GM12878 (cell line): ENCODE measurements around the gene RTN4RL1. TPM values are rescaled to one million over a fixed set of nuclear protein-coding genes. Genes with fewer than 3 reads are reported as not detected.
A peak's percentile ranks its signal among the peaks of the same experiment; 100 is the strongest.

Experiments
- ATAC-seq: fragments of 200-7000 bp; cut with Tn5 transposase; 3 replicates; pipeline ENCODE4 v1.9.1; 2020; ENCODE audit warnings: mild to moderate bottlenecking, moderate library complexity
- BruUV-seq: library from RNA; stranded (reverse); fragments of 400-500 nt; replicated peaks from 2 replicates; lab custom pipeline; 2021; lab: Mats Ljungman, UMichigan
- CTCF ChIA-PET: fragments of 300-600 bp; sonication (Branson Sonifier 250); formaldehyde crosslinking; extraction: SDS; loops from one replicate; lab custom pipeline; 2021; ENCODE audit warnings: inconsistent platforms; lab: Yijun Ruan, JAX
- POLR2A ChIA-PET: fragments of 350-600 bp; formaldehyde crosslinking; extraction: SDS; loops from one replicate; lab custom pipeline; 2021; ENCODE audit warnings: inconsistent platforms; lab: Charles Lee
- RAD21 ChIA-PET: fragments of 300-600 bp; sonication (Branson Sonifier 250); formaldehyde crosslinking; loops from one replicate; lab custom pipeline; 2023; ENCODE audit warnings: antibody characterized with exemption; ENCODE audit not compliant: unreplicated experiment; lab: Charles Lee
- SMC1A ChIA-PET: fragments of 300-600 bp; sonication (Branson Sonifier 250); formaldehyde crosslinking; loops from one replicate; lab custom pipeline; 2023; ENCODE audit not compliant: unreplicated experiment, uncharacterized antibody; lab: Charles Lee
- DNase-seq: peaks from one replicate; pipeline ENCODE4 v3.0.0-alpha.2; 2011; ENCODE audit warnings: low read depth, low spot score
- FAIRE-seq: peaks from 3 replicates; lab custom pipeline; 2011; peaks lifted over from hg19 to GRCh38; lab: Jason Lieb, UNC
- H2AFZ ChIP-seq: 2 replicates; pipeline ENCODE4 v1.6.0; 2011; ENCODE audit warnings: low read depth, low read length, control low read depth; ENCODE audit not compliant: control insufficient read depth
- H3K27ac ChIP-seq: 2 replicates; pipeline ENCODE4 v1.5.1; 2011; ENCODE audit warnings: control low read depth; ENCODE audit not compliant: control insufficient read depth, insufficient read depth
- H3K27me3 ChIP-seq, 2 experiments: replicated peaks in 1 of 2; 2 replicates each; pipeline versions ENCODE4 v1.6.0 to v1.6.1; 2011; ENCODE audit warnings: low read length in 1 of 2; ENCODE audit not compliant: control insufficient read depth in 2 of 2, insufficient read depth in 2 of 2
- H3K36me3 ChIP-seq, 2 experiments: 2 replicates each; pipeline ENCODE4 v1.5.1; 2011; ENCODE audit warnings: low read length in 1 of 2; ENCODE audit not compliant: control insufficient read depth in 2 of 2, insufficient read depth in 2 of 2
- H3K4me1 ChIP-seq: 2 replicates; pipeline ENCODE4 v1.6.1; 2011; ENCODE audit warnings: mild to moderate bottlenecking, low read length, moderate library complexity, mixed read lengths; ENCODE audit not compliant: control insufficient read depth, insufficient read depth
- H3K4me2 ChIP-seq: 2 replicates; pipeline ENCODE4 v1.6.0; 2011; ENCODE audit warnings: control low read depth; ENCODE audit not compliant: control insufficient read depth, insufficient read depth
- H3K4me3 ChIP-seq: fragments of 200-600 bp; sonication (generic); 2 replicates; pipeline ENCODE4 v1.5.1; 2016
- H3K79me2 ChIP-seq: 2 replicates; pipeline ENCODE4 v1.6.0; 2011; ENCODE audit warnings: low read length; ENCODE audit not compliant: control insufficient read depth, insufficient read depth
- H3K9ac ChIP-seq: 2 replicates; pipeline ENCODE4 v1.8.0; 2011; ENCODE audit warnings: low read length, control low read depth, mixed read lengths; ENCODE audit not compliant: control insufficient read depth, insufficient read depth
- H3K9me3 ChIP-seq: replicated peaks from 3 replicates; pipeline ENCODE4 v1.5.1; 2011; ENCODE audit warnings: mild to moderate bottlenecking, low read length; ENCODE audit not compliant: control insufficient read depth, insufficient read depth
- H4K20me1 ChIP-seq: 2 replicates; pipeline ENCODE4 v1.6.0; 2011; ENCODE audit not compliant: control insufficient read depth, insufficient read depth
- FOXK2 ChIP-seq: fragments of 450-650 bp; IDR thresholded peaks from 2 replicates; pipeline ENCODE4 v1.6.1; 2017; ENCODE audit warnings: mild to moderate bottlenecking, moderate library complexity
- IKZF1 ChIP-seq: fragments of 450-650 bp; conservative IDR thresholded peaks from 2 replicates; pipeline ENCODE4 v1.6.1; 2017; ENCODE audit warnings: antibody characterized with exemption, mild to moderate bottlenecking
- MTA3 ChIP-seq: IDR thresholded peaks from 2 replicates; pipeline ENCODE4 v1.6.1; 2012; ENCODE audit warnings: low read length, inconsistent platforms, borderline replicate concordance
- NR2F1 ChIP-seq: fragments of 450-650 bp; conservative IDR thresholded peaks from 2 replicates; pipeline ENCODE4 v1.6.1; 2017; ENCODE audit warnings: mild to moderate bottlenecking
- SUZ12 ChIP-seq: fragments of 200-600 bp; sonication (generic); IDR thresholded peaks from one replicate; pipeline ENCODE4 v1.6.1; 2018; ENCODE audit warnings: antibody characterized with exemption, mild to moderate bottlenecking; ENCODE audit not compliant: unreplicated experiment
- ZBED1 ChIP-seq: IDR thresholded peaks from 2 replicates; pipeline ENCODE4 v1.6.1; 2016; ENCODE audit warnings: borderline replicate concordance
- WGBS: methylation state at CpG from one replicate; pipeline ENCODE4 v1.1.6; 2016; ENCODE audit warnings: low lambda C conversion rate; ENCODE audit not compliant: insufficient replicate concordance, insufficient coverage; ENCODE audit errors: missing lambda C conversion rate; 5-methylcytosine and 5-hydroxymethylcytosine counted together
- in situ Hi-C: fragments of 300-500 bp; cut with MboI; formaldehyde crosslinking; loops from 9 replicates; pipeline ENCODE4 v1.14.3; 2018; ENCODE audit warnings: mixed read lengths
- intact Hi-C: fragments of 100-400 bp; cut with micrococcal nuclease; formaldehyde crosslinking; loops from one replicate; pipeline ENCODE4 v1.14.2; 2022; ENCODE audit not compliant: unreplicated experiment
- polyA plus RNA-seq, 11 experiments: library from polyadenylated mRNA; depleted of rRNA in 4 of 11; unstranded in 6 of 11; stranded (reverse) in 5 of 11; fragments of >200 nt; fragmentation: Nextera tagmentation in 4 of 11; fragmentation: Illumina TruSeq in 1 of 11; extraction: Ambion mirVana in 4 of 11; extraction: Trizol in 1 of 11; gene quantifications; 1 replicate in 1 of 11; 2 replicates in 10 of 11; pipeline versions ENCODE4 v1.2.1 to v1.2.3, GENCODE V29; 2011 to 2016; ENCODE audit warnings: inconsistent platforms in 2 of 11, missing spikeins in 2 of 11, low read depth in 1 of 11
- total RNA-seq, 4 experiments: library from RNA; depleted of rRNA in 3 of 4; stranded (reverse); fragments of >200 nt in 3 of 4; fragmentation: Illumina TruSeq in 1 of 4; extraction: Trizol in 1 of 4; gene quantifications; 2 replicates each; pipeline versions ENCODE4 v1.2.1 to v1.2.3, GENCODE V29; 2013 to 2021
- TF ChIP-seq, protein P1 (sequence below): IDR thresholded peaks from 2 replicates; pipeline ENCODE4 v1.6.1; 2011; ENCODE audit warnings: low read depth, low read length, improper control_type of control experiment, borderline replicate concordance
- TF ChIP-seq, protein P2 (sequence below): IDR thresholded peaks from 2 replicates; pipeline ENCODE4 v1.6.1; 2011; ENCODE audit warnings: borderline replicate concordance, low read depth, mild to moderate bottlenecking, moderate library complexity, low read length; ENCODE audit not compliant: insufficient read depth, poor library complexity, severe bottlenecking
- TF ChIP-seq, protein P3 (sequence below): fragments of 450-650 bp; IDR thresholded peaks from 2 replicates; pipeline ENCODE4 v1.6.1; 2017; ENCODE audit warnings: antibody characterized with exemption, mild to moderate bottlenecking, moderate library complexity
- TF ChIP-seq, protein P4 (sequence below): IDR thresholded peaks from 2 replicates; pipeline ENCODE4 v1.6.1; 2011; ENCODE audit warnings: low read depth, mild to moderate bottlenecking, low read length, moderate library complexity, borderline replicate concordance; ENCODE audit errors: extremely low read depth

Gene RTN4RL1
- total and polyA plus RNA-seq, 10 of the 15 experiments (the other 5 are each of a cell fraction or from before 2014, with no cell fraction given), result 0.08 to 0.11 (median 0.10) TPM; not detected in 7

DNA sequence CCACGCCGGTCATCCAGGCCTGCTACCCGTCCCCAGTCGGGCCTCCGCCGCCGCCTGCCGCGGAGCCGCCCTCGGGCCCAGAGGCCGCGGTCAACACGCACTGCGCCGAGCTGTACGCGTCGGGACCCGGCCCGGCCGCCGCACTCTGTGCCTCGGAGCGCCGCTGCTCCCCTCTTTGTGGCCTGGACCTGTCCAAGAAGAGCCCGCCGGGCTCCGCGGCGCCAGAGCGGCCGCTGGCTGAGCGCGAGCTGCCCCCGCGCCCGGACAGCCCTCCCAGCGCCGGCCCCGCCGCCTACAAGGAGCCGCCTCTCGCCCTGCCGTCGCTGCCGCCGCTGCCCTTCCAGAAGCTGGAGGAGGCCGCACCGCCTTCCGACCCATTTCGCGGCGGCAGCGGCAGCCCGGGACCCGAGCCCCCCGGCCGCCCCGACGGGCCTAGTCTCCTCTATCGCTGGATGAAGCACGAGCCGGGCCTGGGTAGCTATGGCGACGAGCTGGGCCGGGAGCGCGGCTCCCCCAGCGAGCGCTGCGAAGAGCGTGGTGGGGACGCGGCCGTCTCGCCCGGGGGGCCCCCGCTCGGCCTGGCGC, 32.1 kb upstream of the RTN4RL1 start:
- ATAC-seq (no peak), DNase-seq (no peak), FAIRE-seq (no peak)
- WGBS, result 29% methylated on average over 68 of the region's 81 CpGs
- ChIA-PET POLR2A (interaction anchor here (0.9 to 6.7 kb wide), 17 partner anchors 12 to 210 kb away, joined by 3 to 61 read pairs (median 5); no protein-coding TSS in a partner anchor), SMC1A (interaction anchor here (0.8 to 8.6 kb wide), 19 partner anchors 12 to 229 kb away, joined by 3 to 141 read pairs (median 6); no protein-coding TSS in a partner anchor), RAD21 (interaction anchor here (0.5 to 8.4 kb wide), 16 partner anchors 13 to 341 kb away, joined by 3 to 271 read pairs (median 16); no protein-coding TSS in a partner anchor), CTCF (interaction anchor here (0.7 to 8.4 kb wide), 20 partner anchors 12 to 336 kb away, joined by 3 to 265 read pairs (median 13); partner anchors contain the start of genes SMG6 and SRR)
- Histone ChIP-seq H3K27me3 (no peaks in the 10 kb centered on the region), H3K4me3 (peak overlapping the region; percentile 95), H3K27ac (peak overlapping the region; percentile 84), H3K4me1 (peaks cover 29% of the 10 kb centered on the region), H2AFZ (no peak overlapping the region), H3K36me3 (peaks cover 10 to 22% of the 10 kb centered on the region in 2 experiments), H3K79me2 (peaks cover 59% of the 10 kb centered on the region), H4K20me1 (no peaks in the 10 kb centered on the region), H3K9ac (peak overlapping the region; percentile 80; the same call in 1 of the 2 replicates), H3K9me3 (no peaks in the 10 kb centered on the region; the same call in 2 of the 3 replicates), H3K4me2 (peak overlapping the region; percentile 81)
- intact Hi-C loops, result loop anchor here (5.0 kb wide), 1 partner anchor 35 kb away; no protein-coding TSS in a partner anchor
- BruUV-seq, result no TSS peak
- in situ Hi-C loops, result no loop called here
- no peak for TF ChIP-seq MTA3
- peak; percentile 27 for TF ChIP-seq IKZF1
- 0 out of 2 replicates have a peak, but pooled peaks have one; percentile 20 for TF ChIP-seq ZBED1
- TF ChIP-seq SUZ12, result no peak
- TF ChIP-seq, protein P1, sequence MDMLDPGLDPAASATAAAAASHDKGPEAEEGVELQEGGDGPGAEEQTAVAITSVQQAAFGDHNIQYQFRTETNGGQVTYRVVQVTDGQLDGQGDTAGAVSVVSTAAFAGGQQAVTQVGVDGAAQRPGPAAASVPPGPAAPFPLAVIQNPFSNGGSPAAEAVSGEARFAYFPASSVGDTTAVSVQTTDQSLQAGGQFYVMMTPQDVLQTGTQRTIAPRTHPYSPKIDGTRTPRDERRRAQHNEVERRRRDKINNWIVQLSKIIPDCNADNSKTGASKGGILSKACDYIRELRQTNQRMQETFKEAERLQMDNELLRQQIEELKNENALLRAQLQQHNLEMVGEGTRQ, result no peak
- TF ChIP-seq, protein P2, sequence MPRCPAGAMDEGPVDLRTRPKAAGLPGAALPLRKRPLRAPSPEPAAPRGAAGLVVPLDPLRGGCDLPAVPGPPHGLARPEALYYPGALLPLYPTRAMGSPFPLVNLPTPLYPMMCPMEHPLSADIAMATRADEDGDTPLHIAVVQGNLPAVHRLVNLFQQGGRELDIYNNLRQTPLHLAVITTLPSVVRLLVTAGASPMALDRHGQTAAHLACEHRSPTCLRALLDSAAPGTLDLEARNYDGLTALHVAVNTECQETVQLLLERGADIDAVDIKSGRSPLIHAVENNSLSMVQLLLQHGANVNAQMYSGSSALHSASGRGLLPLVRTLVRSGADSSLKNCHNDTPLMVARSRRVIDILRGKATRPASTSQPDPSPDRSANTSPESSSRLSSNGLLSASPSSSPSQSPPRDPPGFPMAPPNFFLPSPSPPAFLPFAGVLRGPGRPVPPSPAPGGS, result peak; percentile 6
- TF ChIP-seq FOXK2, result no peak
- TF ChIP-seq, protein P3, sequence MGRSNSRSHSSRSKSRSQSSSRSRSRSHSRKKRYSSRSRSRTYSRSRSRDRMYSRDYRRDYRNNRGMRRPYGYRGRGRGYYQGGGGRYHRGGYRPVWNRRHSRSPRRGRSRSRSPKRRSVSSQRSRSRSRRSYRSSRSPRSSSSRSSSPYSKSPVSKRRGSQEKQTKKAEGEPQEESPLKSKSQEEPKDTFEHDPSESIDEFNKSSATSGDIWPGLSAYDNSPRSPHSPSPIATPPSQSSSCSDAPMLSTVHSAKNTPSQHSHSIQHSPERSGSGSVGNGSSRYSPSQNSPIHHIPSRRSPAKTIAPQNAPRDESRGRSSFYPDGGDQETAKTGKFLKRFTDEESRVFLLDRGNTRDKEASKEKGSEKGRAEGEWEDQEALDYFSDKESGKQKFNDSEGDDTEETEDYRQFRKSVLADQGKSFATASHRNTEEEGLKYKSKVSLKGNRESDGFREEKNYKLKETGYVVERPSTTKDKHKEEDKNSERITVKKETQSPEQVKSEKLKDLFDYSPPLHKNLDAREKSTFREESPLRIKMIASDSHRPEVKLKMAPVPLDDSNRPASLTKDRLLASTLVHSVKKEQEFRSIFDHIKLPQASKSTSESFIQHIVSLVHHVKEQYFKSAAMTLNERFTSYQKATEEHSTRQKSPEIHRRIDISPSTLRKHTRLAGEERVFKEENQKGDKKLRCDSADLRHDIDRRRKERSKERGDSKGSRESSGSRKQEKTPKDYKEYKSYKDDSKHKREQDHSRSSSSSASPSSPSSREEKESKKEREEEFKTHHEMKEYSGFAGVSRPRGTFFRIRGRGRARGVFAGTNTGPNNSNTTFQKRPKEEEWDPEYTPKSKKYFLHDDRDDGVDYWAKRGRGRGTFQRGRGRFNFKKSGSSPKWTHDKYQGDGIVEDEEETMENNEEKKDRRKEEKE, result 0 out of 2 replicates have a peak, but pooled peaks have one; percentile 1
- TF ChIP-seq, protein P4, sequence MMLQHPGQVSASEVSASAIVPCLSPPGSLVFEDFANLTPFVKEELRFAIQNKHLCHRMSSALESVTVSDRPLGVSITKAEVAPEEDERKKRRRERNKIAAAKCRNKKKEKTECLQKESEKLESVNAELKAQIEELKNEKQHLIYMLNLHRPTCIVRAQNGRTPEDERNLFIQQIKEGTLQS, result no peak
- peak; percentile 8; the same call in 1 of the 2 replicates for TF ChIP-seq NR2F1
